Progenitor cell of endocrine pancreas (in vitro differentiated cells): ENCODE data around the gene ABCA1. TPM values are rescaled to one million over a fixed set of nuclear protein-coding genes. Genes with fewer than 3 reads are reported as not detected.
A peak's percentile ranks its signal among the peaks of the same experiment; 100 is the strongest.

Source experiments
- DNase-seq: peaks from one replicate; pipeline ENCODE4 v3.0.0; 2021; ENCODE audit warnings: low spot score; ENCODE audit not compliant: unreplicated experiment
- H3K27ac Mint-ChIP-seq: 2 replicates; pipeline ENCODE4 v1.8.0; 2021; ENCODE audit warnings: mild to moderate bottlenecking, moderate library complexity, mixed read lengths
- H3K27me3 Mint-ChIP-seq: 2 replicates; pipeline ENCODE4 v1.8.0; 2021; ENCODE audit warnings: mixed read lengths
- H3K36me3 Mint-ChIP-seq: 2 replicates; pipeline ENCODE4 v1.8.0; 2022; ENCODE audit warnings: mixed read lengths; ENCODE audit not compliant: insufficient read depth
- H3K4me1 Mint-ChIP-seq: 2 replicates; pipeline ENCODE4 v1.8.0; 2021; ENCODE audit warnings: low read depth, mixed read lengths
- H3K4me3 Mint-ChIP-seq: 2 replicates; pipeline ENCODE4 v1.8.0; 2021; ENCODE audit warnings: low read depth, mild to moderate bottlenecking, moderate library complexity, mixed read lengths
- H3K9me3 Mint-ChIP-seq: 2 replicates; pipeline ENCODE4 v1.8.0; 2021; ENCODE audit warnings: low read depth, mixed read lengths
- CTCF ChIP-seq: fragments of 200-600 bp; sonication (generic); IDR thresholded peaks from one replicate; pipeline ENCODE4 v1.5.0; 2021; ENCODE audit warnings: antibody characterized with exemption, mild to moderate bottlenecking; ENCODE audit not compliant: unreplicated experiment
- total RNA-seq: library from RNA; stranded (reverse); gene quantifications from 2 replicates; pipeline ENCODE4 v1.2.1, GENCODE V29; 2021

ABCA1 gene
- total RNA-seq, 1 donor from 2014 or later = 41.1 TPM

GRCh38 chr9:104836767-104837166, 91.2 kb downstream of the ABCA1 start:
- Mint-ChIP-seq H3K27ac (no peak overlapping the region), H3K36me3 (peaks cover 42% of the 10 kb centered on the region), H3K4me1 (peaks cover 6% of the 10 kb centered on the region), H3K9me3 (no peaks in the 10 kb centered on the region), H3K4me3 (no peak overlapping the region), H3K27me3 (no peaks in the 10 kb centered on the region)
- DNase-seq = no peak
- no peak for TF ChIP-seq CTCF

- no peaks in the 10 kb centered on the region for H3K27me3 Mint-ChIP-seq
- no peak overlapping the region for H3K27ac Mint-ChIP-seq
- H3K9me3 Mint-ChIP-seq = no peaks in the 10 kb centered on the region
- no peak for TF ChIP-seq CTCF
- H3K36me3 Mint-ChIP-seq = peaks cover 47% of the 10 kb centered on the region
- H3K4me3 Mint-ChIP-seq = no peak overlapping the region
- no peak for DNase-seq
- peaks cover 6% of the 10 kb centered on the region for H3K4me1 Mint-ChIP-seq
Measured at GRCh38 chr9:104836235-104836634, 91.7 kb downstream of the ABCA1 start.

GRCh38 chr9:104835161-104835560, 92.8 kb downstream of the ABCA1 start:
- peaks cover 6% of the 10 kb centered on the region for H3K4me1 Mint-ChIP-seq
- H3K27me3 Mint-ChIP-seq = no peaks in the 10 kb centered on the region
- H3K27ac Mint-ChIP-seq = peak overlapping the region; percentile 70
- no peaks in the 10 kb centered on the region for H3K9me3 Mint-ChIP-seq
- peaks cover 52% of the 10 kb centered on the region for H3K36me3 Mint-ChIP-seq
- no peak for DNase-seq
- TF ChIP-seq CTCF = no peak
- no peak overlapping the region for H3K4me3 Mint-ChIP-seq

- H3K36me3 Mint-ChIP-seq = peaks cover 51% of the 10 kb centered on the region
- H3K9me3 Mint-ChIP-seq = no peaks in the 10 kb centered on the region
- peaks cover 6% of the 10 kb centered on the region for H3K4me1 Mint-ChIP-seq
- no peak overlapping the region for H3K4me3 Mint-ChIP-seq
- no peak for TF ChIP-seq CTCF
- no peak overlapping the region for H3K27ac Mint-ChIP-seq
- DNase-seq = no peak
- no peaks in the 10 kb centered on the region for H3K27me3 Mint-ChIP-seq
Measured at GRCh38 chr9:104833696-104834095, 94.3 kb downstream of the ABCA1 start.

- DNase-seq = no peak
- TF ChIP-seq CTCF = no peak
- Mint-ChIP-seq H3K27me3 (no peaks in the 10 kb centered on the region), H3K4me1 (peaks cover 4% of the 10 kb centered on the region), H3K36me3 (peaks cover 56% of the 10 kb centered on the region), H3K4me3 (no peak overlapping the region), H3K9me3 (no peaks in the 10 kb centered on the region), H3K27ac (no peak overlapping the region)
Measured at GRCh38 chr9:104831681-104832080, 96.3 kb downstream of the ABCA1 start.
